HepG2 (cell line): ENCODE data around the gene SH3GL1. TPM values are rescaled to one million over a fixed set of nuclear protein-coding genes. Genes with fewer than 3 reads are reported as not detected.
A peak's percentile ranks its signal among the peaks of the same experiment; 100 is the strongest.

Experiments
- ARID4A ChIP-seq: sonication (generic); formaldehyde crosslinking; IDR thresholded peaks from 2 replicates; pipeline ENCODE4 v1.5.0; 2020; ENCODE audit warnings: mild to moderate bottlenecking, missing genetic modification reagents, borderline replicate concordance
- BCL3 ChIP-seq: sonication (generic); formaldehyde crosslinking; IDR thresholded peaks from 2 replicates; pipeline ENCODE4 v1.5.1; 2020; ENCODE audit warnings: mild to moderate bottlenecking, missing genetic modification reagents, moderate library complexity
- BHLHE40 ChIP-seq: IDR thresholded peaks from 2 replicates; pipeline ENCODE4 v1.6.1; 2011; ENCODE audit warnings: low read length, improper control_type of control experiment
- HDAC2 ChIP-seq: sonication (generic); formaldehyde crosslinking; IDR thresholded peaks from 2 replicates; pipeline ENCODE4 v1.4.0; 2020; ENCODE audit warnings: missing genetic modification reagents
- HNF4G ChIP-seq, 2 experiments: sonication (generic) in 1 of 2; formaldehyde crosslinking in 1 of 2; IDR thresholded peaks; 2 replicates each; pipeline versions ENCODE4 v1.4.0 to v1.6.1; 2011 to 2020; ENCODE audit warnings: borderline replicate concordance in 2 of 2, low read depth in 2 of 2, mild to moderate bottlenecking in 2 of 2, low read length in 1 of 2, missing genetic modification reagents in 1 of 2, moderate library complexity in 1 of 2
- KDM1A ChIP-seq: IDR thresholded peaks from 2 replicates; pipeline ENCODE4 v1.6.1; 2016; ENCODE audit warnings: missing compliant biosample characterization
- MLLT10 ChIP-seq: sonication (generic); formaldehyde crosslinking; IDR thresholded peaks from 2 replicates; pipeline ENCODE4 v1.4.0; 2020; ENCODE audit warnings: missing genetic modification reagents
- PATZ1 ChIP-seq: sonication (generic); formaldehyde crosslinking; IDR thresholded peaks from 2 replicates; pipeline ENCODE4 v1.4.0; 2020; ENCODE audit warnings: missing genetic modification reagents
- PAXIP1 ChIP-seq: sonication (generic); formaldehyde crosslinking; conservative IDR thresholded peaks from 2 replicates; pipeline ENCODE4 v1.4.0; 2020; ENCODE audit warnings: mild to moderate bottlenecking, missing genetic modification reagents, moderate library complexity
- PHB2 ChIP-seq: fragments of 450-650 bp; IDR thresholded peaks from 2 replicates; pipeline ENCODE4 v1.6.1; 2018; ENCODE audit not compliant: partially characterized antibody
- PHF8 ChIP-seq: sonication (generic); formaldehyde crosslinking; IDR thresholded peaks from 2 replicates; pipeline ENCODE4 v1.5.0; 2020; ENCODE audit warnings: missing genetic modification reagents
- SP4 ChIP-seq: sonication (generic); formaldehyde crosslinking; IDR thresholded peaks from 2 replicates; pipeline ENCODE4 v1.8.1; 2023; ENCODE audit warnings: mild to moderate bottlenecking, missing genetic modification reagents
- ZIK1 ChIP-seq: sonication (generic); formaldehyde crosslinking; IDR thresholded peaks from 2 replicates; pipeline ENCODE4 v1.5.0; 2020; ENCODE audit warnings: mild to moderate bottlenecking, low read depth, missing genetic modification reagents, borderline replicate concordance
- ZNF232 ChIP-seq: sonication (generic); formaldehyde crosslinking; IDR thresholded peaks from 2 replicates; pipeline ENCODE4 v1.4.0; 2020; ENCODE audit warnings: missing genetic modification reagents, borderline replicate concordance
- ZNF747 ChIP-seq: sonication (generic); formaldehyde crosslinking; IDR thresholded peaks from 2 replicates; pipeline ENCODE4 v1.8.1; 2023; ENCODE audit warnings: missing genetic modification reagents, mild to moderate bottlenecking, borderline replicate concordance
- ZSCAN25 ChIP-seq: sonication (generic); formaldehyde crosslinking; IDR thresholded peaks from 2 replicates; pipeline ENCODE4 v1.8.0; 2022; ENCODE audit warnings: mild to moderate bottlenecking, missing genetic modification reagents
- ZSCAN30 ChIP-seq: sonication (generic); formaldehyde crosslinking; IDR thresholded peaks from 2 replicates; pipeline ENCODE4 v1.5.0; 2020; ENCODE audit warnings: mild to moderate bottlenecking, missing genetic modification reagents
- polyA plus RNA-seq, 8 experiments: library from polyadenylated mRNA; depleted of rRNA in 3 of 8; stranded (reverse) in 7 of 8; unstranded in 1 of 8; fragments of >200 nt; fragmentation: Illumina TruSeq in 4 of 8; extraction: Trizol in 4 of 8; gene quantifications; 2 replicates each; pipeline versions ENCODE4 v1.2.1 to v1.2.3, GENCODE V29; 2011 to 2016; ENCODE audit warnings: low read depth in 4 of 8, missing spikeins in 1 of 8, mixed read lengths in 1 of 8; ENCODE audit not compliant: insufficient read depth in 1 of 8
- total RNA-seq, 5 experiments: library from RNA; depleted of rRNA; stranded (reverse); fragments of >200 nt; fragmentation: Illumina TruSeq; extraction: Trizol; gene quantifications; 2 replicates each; pipeline ENCODE4 v1.2.3, GENCODE V29; 2016; ENCODE audit warnings: low read depth in 1 of 5

SH3GL1 gene
- total and polyA plus RNA-seq, 2 of the 13 experiments (the other 11 are each of a cell fraction or from before 2014, with no cell fraction given) = 33.0 to 45.1 TPM

- TF ChIP-seq PATZ1 = peak; percentile 24; the same call in 1 of the 2 replicates
- TF ChIP-seq PAXIP1 (CRISPR knock-in tag) = peak; percentile 66; the same call in 1 of the 2 replicates
- TF ChIP-seq ARID4A = peak; percentile 61; the same call in 1 of the 2 replicates
- no peak for TF ChIP-seq KDM1A (CRISPR knock-in tag)
- no peak for TF ChIP-seq ZSCAN30 (CRISPR knock-in tag)
- TF ChIP-seq ZIK1 = no peak
- TF ChIP-seq HNF4G (IDR thresholded peaks at IDR 0.05; ENCODE audit: borderline replicate concordance, low read depth, low read length) = peak; percentile 82
- TF ChIP-seq HNF4G (CRISPR knock-in tag; IDR thresholded peaks at IDR 0.05; ENCODE audit: borderline replicate concordance, low read depth) = peak; percentile 52; the same call in 1 of the 2 replicates
- TF ChIP-seq MLLT10 (CRISPR knock-in tag) = no peak
- peak; percentile 48; the same call in 1 of the 2 replicates for TF ChIP-seq SP4 (CRISPR knock-in tag)
- 0 out of 2 replicates have a peak, but pooled peaks have one; percentile 26 for TF ChIP-seq ZNF232
- peak; percentile 88 for TF ChIP-seq BHLHE40
- TF ChIP-seq PHB2 = no peak
- no peak for TF ChIP-seq ZNF747 (CRISPR knock-in tag)
- TF ChIP-seq BCL3 (CRISPR knock-in tag) = 0 out of 2 replicates have a peak, but pooled peaks have one; percentile 42
- 0 out of 2 replicates have a peak, but pooled peaks have one; percentile 28 for TF ChIP-seq HDAC2
- no peak for TF ChIP-seq PHF8
- 0 out of 2 replicates have a peak, but pooled peaks have one; percentile 55 for TF ChIP-seq ZSCAN25
Measured at GRCh38 chr19:4385291-4386040, 14.9 kb downstream of the SH3GL1 start (continued).
